ENCODE results near the gene NTN3.

- TF ChIP-seq SIN3A (conservative IDR thresholded peaks at IDR 0.05 in 1 of 2, IDR thresholded peaks at IDR 0.05 in 1 of 2; ENCODE audit: low read depth in 1 of 2, low read length in 2 of 2) (no peak), TAF1 (IDR thresholded peaks at IDR 0.05; ENCODE audit: low read depth, low read length) (no peak), CTCF (IDR thresholded peaks at IDR 0.05; ENCODE audit: control extremely low read depth in 1 of 3, insufficient read depth in 1 of 3, low read depth in 1 of 3, low read length in 3 of 3) (no peak), HDAC2 (IDR thresholded peaks at IDR 0.05; ENCODE audit: borderline replicate concordance in 1 of 2, low read depth in 2 of 2, low read length in 2 of 2) (no peak), POLR2A (IDR thresholded peaks at IDR 0.05; ENCODE audit: control extremely low read depth in 1 of 2, low read depth in 2 of 2, low read length in 2 of 2) (no peak), ATF3 (IDR thresholded peaks at IDR 0.05; ENCODE audit: insufficient read depth, low read depth, low read length) (no peak), BACH1 (IDR thresholded peaks at IDR 0.05; ENCODE audit: low read length) (no peak), TBP (IDR thresholded peaks at IDR 0.05; ENCODE audit: low read depth, low read length) (no peak), SP1 (IDR thresholded peaks at IDR 0.05; ENCODE audit: low read depth, low read length) (no peak), USF2 (IDR thresholded peaks at IDR 0.05; ENCODE audit: low read length) (no peak), EZH2 (IDR thresholded peaks at IDR 0.05; ENCODE audit: low read depth, low read length, severe bottlenecking) (no peak), POLR2AphosphoS5 (IDR thresholded peaks at IDR 0.05; ENCODE audit: low read depth, low read length) (no peak), JUND (IDR thresholded peaks at IDR 0.05; ENCODE audit: low read length) (no peak), CREB1 (IDR thresholded peaks at IDR 0.05) (no peak)
Measured at GRCh38 chr16:2499890-2500429, 28.9 kb downstream of the NTN3 start.
